GM21786 (cell line): Measurements from ENCODE around the gene PAFAH1B2.
"Not testable (repeated sequence)": the region's sequence is repeated elsewhere in the genome, so short reads cannot be mapped to it uniquely, and the experiment has no call there.

ENCODE experiments used
- ATAC-seq: cut with Tn5 transposase; IDR thresholded peaks from one replicate; pipeline ENCODE4 v1.9.1; 2021; ENCODE audit not compliant: unreplicated experiment

The PAFAH1B2 gene

GRCh38 chr11:117143871-117144476, at the start of gene PAFAH1B2:
Gene PAFAH1B2, plus strand, starts transcription at chr11:117144287. Its CDS starts 8,161 bp downstream, at chr11:117152448.
- ATAC-seq, result peak; percentile 91

GRCh38 chr11:117094776-117095175, 49.3 kb upstream of the PAFAH1B2 start:
- no peak for ATAC-seq

GRCh38 chr11:117095284-117096161, 48.6 kb upstream of the PAFAH1B2 start:
- no peak for ATAC-seq

- ATAC-seq, result peak; percentile 52
These were observed 47.7 kb upstream of the PAFAH1B2 start for GRCh38 chr11:117096201-117096991.

- ATAC-seq, result no peak
These were observed 47.1 kb upstream of the PAFAH1B2 start for GRCh38 chr11:117097014-117097388.

GRCh38 chr11:117097389-117098268, 46.5 kb upstream of the PAFAH1B2 start:
- ATAC-seq, result peak; percentile 22

- peak; percentile 67 for ATAC-seq
These were observed 45.5 kb upstream of the PAFAH1B2 start, which contains the start of gene SIK3 for GRCh38 chr11:117098269-117099232. Gene SIK3, minus strand, starts transcription at chr11:117098428. Its CDS starts 13 bp downstream, at chr11:117098415.

- no peak for ATAC-seq
These were observed 44.4 kb upstream of the PAFAH1B2 start for GRCh38 chr11:117099696-117100095.

- no peak for ATAC-seq
These were observed 43.5 kb upstream of the PAFAH1B2 start for GRCh38 chr11:117100556-117100955.

GRCh38 chr11:117107701-117108590, 36.1 kb upstream of the PAFAH1B2 start:
- no peak for ATAC-seq

GRCh38 chr11:117110294-117110950, 33.7 kb upstream of the PAFAH1B2 start:
- no peak for ATAC-seq

- ATAC-seq, result not testable (repeated sequence)
These were observed 31.6 kb upstream of the PAFAH1B2 start for GRCh38 chr11:117112497-117112896.

GRCh38 chr11:117112939-117113338, 31.1 kb upstream of the PAFAH1B2 start:
- ATAC-seq, result not testable (repeated sequence)

- ATAC-seq, result no peak
These were observed 26.4 kb upstream of the PAFAH1B2 start for GRCh38 chr11:117117681-117118080.

- no peak for ATAC-seq
These were observed 22.9 kb upstream of the PAFAH1B2 start for GRCh38 chr11:117121176-117121575.

GRCh38 chr11:117122556-117122955, 21.5 kb upstream of the PAFAH1B2 start:
- no peak for ATAC-seq

GRCh38 chr11:117126223-117126965, 17.7 kb upstream of the PAFAH1B2 start:
- ATAC-seq, result no peak
